HG03025 (cell line): Measurements from ENCODE around the gene GANAB.
"Not testable (repeated sequence)": the region's sequence is repeated elsewhere in the genome, so short reads cannot be mapped to it uniquely, and the experiment has no call there.

Source experiments
- ATAC-seq: cut with Tn5 transposase; IDR thresholded peaks from one replicate; pipeline ENCODE4 v1.9.1; 2021; ENCODE audit warnings: mild to moderate bottlenecking, moderate library complexity; ENCODE audit not compliant: unreplicated experiment, low FRiP score

The GANAB gene

GRCh38 chr11:62645946-62646824, at the start of gene GANAB:
GANAB (minus strand) TSS chr11:62646613; CDS start chr11:62646599, 14 bp downstream.
- peak; percentile 83 for ATAC-seq

GRCh38 chr11:62694455-62695167, 48.2 kb upstream of the GANAB start:
- ATAC-seq: no peak

GRCh38 chr11:62693624-62694023, 47.2 kb upstream of the GANAB start:
- ATAC-seq: not testable (repeated sequence)

- no peak for ATAC-seq
These were observed 43.2 kb upstream of the GANAB start, which contains the start of gene LRRN4CL for GRCh38 chr11:62689421-62690183. LRRN4CL (minus strand) TSS chr11:62689530; CDS start chr11:62688508, 1,022 bp downstream.

- no peak for ATAC-seq
These were observed 42.1 kb upstream of the GANAB start for GRCh38 chr11:62688491-62688890.

- ATAC-seq: no peak
These were observed 41.3 kb upstream of the GANAB start for GRCh38 chr11:62687508-62688396.

- ATAC-seq: no peak
These were observed 36.1 kb upstream of the GANAB start for GRCh38 chr11:62682518-62682917.

GRCh38 chr11:62680825-62681240, 34.4 kb upstream of the GANAB start:
- no peak for ATAC-seq

GRCh38 chr11:62678770-62679696, 32.6 kb upstream of the GANAB start, which contains the start of gene UBXN1:
UBXN1 (minus strand) TSS chr11:62679073; CDS start chr11:62678923, 150 bp downstream.
- ATAC-seq: no peak

- no peak for ATAC-seq
These were observed 32.0 kb upstream of the GANAB start for GRCh38 chr11:62678433-62678769.

- no peak for ATAC-seq
These were observed 31.3 kb upstream of the GANAB start for GRCh38 chr11:62677714-62678113.

GRCh38 chr11:62677156-62677555, 30.7 kb upstream of the GANAB start:
- no peak for ATAC-seq

GRCh38 chr11:62676698-62677097, 30.3 kb upstream of the GANAB start:
- ATAC-seq: no peak

GRCh38 chr11:62675415-62675814, 29.0 kb upstream of the GANAB start:
- not testable (repeated sequence) for ATAC-seq

- no peak for ATAC-seq
These were observed 26.7 kb upstream of the GANAB start for GRCh38 chr11:62673196-62673525.

- peak; percentile 42 for ATAC-seq
These were observed 25.4 kb upstream of the GANAB start, which contains the start of the genes LBHD1 and UQCC3 for GRCh38 chr11:62671608-62672389. LBHD1 (minus strand) TSS chr11:62672267; CDS start chr11:62670031, 2,236 bp downstream. UQCC3 (plus strand) TSS chr11:62671673; CDS start chr11:62671746, 73 bp downstream.

GRCh38 chr11:62671236-62671607, 24.8 kb upstream of the GANAB start:
- peak; percentile 3 for ATAC-seq
